Measurements from ENCODE around the gene MIX23.

DNA sequence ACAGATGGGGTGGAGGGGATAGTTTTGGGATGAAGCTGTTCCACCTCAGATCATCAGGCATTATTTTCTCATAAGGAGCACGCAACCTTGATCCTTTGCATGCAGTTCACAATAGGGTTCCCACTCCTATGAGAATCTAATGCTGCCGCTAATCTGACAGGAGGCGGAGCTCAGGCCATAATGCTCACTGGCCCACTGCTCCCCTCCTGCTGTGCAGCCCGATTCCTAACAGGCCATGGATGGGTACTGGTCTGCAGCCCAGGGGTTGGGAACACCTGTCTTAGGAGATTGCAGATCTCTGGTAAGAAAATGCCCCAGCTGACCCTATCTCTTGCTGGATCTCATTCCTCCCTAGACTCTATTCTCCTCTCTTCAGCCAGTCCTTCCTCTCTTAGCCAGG lies 51.1 kb downstream of the MIX23 start:
- TF ChIP-seq, protein P1, sequence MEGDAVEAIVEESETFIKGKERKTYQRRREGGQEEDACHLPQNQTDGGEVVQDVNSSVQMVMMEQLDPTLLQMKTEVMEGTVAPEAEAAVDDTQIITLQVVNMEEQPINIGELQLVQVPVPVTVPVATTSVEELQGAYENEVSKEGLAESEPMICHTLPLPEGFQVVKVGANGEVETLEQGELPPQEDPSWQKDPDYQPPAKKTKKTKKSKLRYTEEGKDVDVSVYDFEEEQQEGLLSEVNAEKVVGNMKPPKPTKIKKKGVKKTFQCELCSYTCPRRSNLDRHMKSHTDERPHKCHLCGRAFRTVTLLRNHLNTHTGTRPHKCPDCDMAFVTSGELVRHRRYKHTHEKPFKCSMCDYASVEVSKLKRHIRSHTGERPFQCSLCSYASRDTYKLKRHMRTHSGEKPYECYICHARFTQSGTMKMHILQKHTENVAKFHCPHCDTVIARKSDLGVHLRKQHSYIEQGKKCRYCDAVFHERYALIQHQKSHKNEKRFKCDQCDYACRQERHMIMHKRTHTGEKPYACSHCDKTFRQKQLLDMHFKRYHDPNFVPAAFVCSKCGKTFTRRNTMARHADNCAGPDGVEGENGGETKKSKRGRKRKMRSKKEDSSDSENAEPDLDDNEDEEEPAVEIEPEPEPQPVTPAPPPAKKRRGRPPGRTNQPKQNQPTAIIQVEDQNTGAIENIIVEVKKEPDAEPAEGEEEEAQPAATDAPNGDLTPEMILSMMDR (IDR thresholded peaks at IDR 0.05; ENCODE audit: low read length), result no peak
- no peak for TF ChIP-seq EZH2 (optimal IDR thresholded peaks at IDR 0.05; ENCODE audit: low read depth, low read length)

Measured in MM.1S (cell line).